WTC11 (cell line): ENCODE measurements around the gene RABEP2. TPM values are rescaled to one million over a fixed set of nuclear protein-coding genes. Genes with fewer than 3 reads are reported as not detected.

ENCODE experiments used
- ATAC-seq: fragments of 200-7000 bp; cut with Tn5 transposase; 2 replicates; pipeline ENCODE4 v1.10.0; 2021; ENCODE audit warnings: mild to moderate bottlenecking, moderate library complexity
- CTCF ChIA-PET: fragments of 300-600 bp; sonication (Branson Sonifier 250); formaldehyde crosslinking; loops from one replicate; lab custom pipeline; 2021; ENCODE audit warnings: antibody characterized with exemption; lab: Charles Lee
- POLR2A ChIA-PET: fragments of 350-600 bp; sonication (Branson Sonifier 250); formaldehyde crosslinking; loops from one replicate; lab custom pipeline; 2021; ENCODE audit warnings: antibody characterized with exemption; lab: Charles Lee
- DNase-seq: peaks from one replicate; pipeline ENCODE4 v3.0.0; 2021; ENCODE audit warnings: low spot score
- H3K27ac Mint-ChIP-seq: 2 replicates; pipeline ENCODE4 v1.8.0; 2021; ENCODE audit warnings: mixed read lengths
- H3K27me3 Mint-ChIP-seq: 2 replicates; pipeline ENCODE4 v1.8.0; 2021; ENCODE audit warnings: low read depth, mild to moderate bottlenecking, moderate library complexity, mixed read lengths
- H3K36me3 Mint-ChIP-seq: 2 replicates; pipeline ENCODE4 v1.8.0; 2021; ENCODE audit warnings: mixed read lengths
- H3K4me1 Mint-ChIP-seq: 2 replicates; pipeline ENCODE4 v1.8.0; 2022; ENCODE audit warnings: mixed read lengths
- H3K4me3 Mint-ChIP-seq: 2 replicates; pipeline ENCODE4 v1.8.0; 2021; ENCODE audit warnings: mild to moderate bottlenecking, moderate library complexity, mixed read lengths
- H3K9me3 Mint-ChIP-seq: 2 replicates; pipeline ENCODE4 v1.8.0; 2021; ENCODE audit warnings: mixed read lengths
- ARID4B ChIP-seq: sonication (generic); formaldehyde crosslinking; IDR thresholded peaks from 2 replicates; pipeline ENCODE4 v1.8.0; 2023; ENCODE audit warnings: missing genetic modification reagents, mild to moderate bottlenecking, borderline replicate concordance
- ATF1 ChIP-seq: sonication (generic); formaldehyde crosslinking; IDR thresholded peaks from 2 replicates; pipeline ENCODE4 v1.8.1; 2023; ENCODE audit warnings: mild to moderate bottlenecking, moderate library complexity, missing genetic modification reagents
- E2F4 ChIP-seq: sonication (generic); formaldehyde crosslinking; IDR thresholded peaks from 2 replicates; pipeline ENCODE4 v1.8.1; 2022; ENCODE audit warnings: low read depth, mild to moderate bottlenecking, moderate library complexity, missing genetic modification reagents, borderline replicate concordance
- E2F5 ChIP-seq: sonication (generic); formaldehyde crosslinking; IDR thresholded peaks from 2 replicates; pipeline ENCODE4 v1.8.1; 2022; ENCODE audit warnings: mild to moderate bottlenecking, moderate library complexity, missing genetic modification reagents
- ELF4 ChIP-seq: sonication (generic); formaldehyde crosslinking; IDR thresholded peaks from 2 replicates; pipeline ENCODE4 v1.8.1; 2022; ENCODE audit warnings: low read depth, mild to moderate bottlenecking, moderate library complexity, missing genetic modification reagents
- FOXK1 ChIP-seq: sonication (generic); formaldehyde crosslinking; IDR thresholded peaks from 2 replicates; pipeline ENCODE4 v1.8.0; 2022; ENCODE audit warnings: mild to moderate bottlenecking, moderate library complexity, missing genetic modification reagents
- GABPB1 ChIP-seq: sonication (generic); formaldehyde crosslinking; IDR thresholded peaks from 2 replicates; pipeline ENCODE4 v1.8.1; 2023; ENCODE audit warnings: mild to moderate bottlenecking, missing genetic modification reagents
- GTF2I ChIP-seq: fragments of 250-450 bp; sonication (Bioruptor Pico); conservative IDR thresholded peaks from 2 replicates; pipeline ENCODE4 v1.4.0; 2021; ENCODE audit warnings: mild to moderate bottlenecking
- HMGXB4 ChIP-seq: sonication (generic); formaldehyde crosslinking; IDR thresholded peaks from 2 replicates; pipeline ENCODE4 v1.8.1; 2023; ENCODE audit warnings: mild to moderate bottlenecking, moderate library complexity, missing genetic modification reagents
- IRF2 ChIP-seq: sonication (generic); formaldehyde crosslinking; IDR thresholded peaks from 2 replicates; pipeline ENCODE4 v1.8.0; 2022; ENCODE audit warnings: low read depth, missing genetic modification reagents, borderline replicate concordance
- MLX ChIP-seq: sonication (generic); formaldehyde crosslinking; IDR thresholded peaks from 2 replicates; pipeline ENCODE4 v1.8.1; 2023; ENCODE audit warnings: mild to moderate bottlenecking, missing genetic modification reagents, moderate library complexity
- ZNF121 ChIP-seq: sonication (generic); formaldehyde crosslinking; IDR thresholded peaks from 2 replicates; pipeline ENCODE4 v1.8.0; 2023; ENCODE audit warnings: missing genetic modification reagents
- ZNF425 ChIP-seq: fragments of 250-450 bp; sonication (Bioruptor Pico); conservative IDR thresholded peaks from 2 replicates; pipeline ENCODE4 v1.9.0; 2021; ENCODE audit warnings: mild to moderate bottlenecking
- total RNA-seq: library from RNA; stranded (reverse); gene quantifications from 3 replicates; pipeline ENCODE4 v1.2.3, GENCODE V29; 2021
- TF ChIP-seq, protein P1 (sequence below): sonication (generic); formaldehyde crosslinking; IDR thresholded peaks from 2 replicates; pipeline ENCODE4 v1.8.1; 2023; ENCODE audit warnings: mild to moderate bottlenecking, missing genetic modification reagents, moderate library complexity
- TF ChIP-seq, protein P2 (sequence below): fragments of 250-450 bp; sonication (Bioruptor Pico); IDR thresholded peaks from 2 replicates; pipeline ENCODE4 v1.9.0; 2021; ENCODE audit warnings: mild to moderate bottlenecking, borderline replicate concordance
- TF ChIP-seq, protein P3 (sequence below): fragments of 200-600 bp; IDR thresholded peaks from 2 replicates; pipeline ENCODE4 v1.8.0; 2022; ENCODE audit warnings: antibody characterized with exemption

The RABEP2 gene
- total RNA-seq, 1 experiment from 2014 or later: 24.0 TPM

GRCh38 chr16:28935346-28935745, 10.3 kb upstream of the RABEP2 start (continued):
- TF ChIP-seq HMGXB4 (CRISPR knock-in tag): no peak
- no peak for TF ChIP-seq ELF4 (CRISPR knock-in tag)
- no peak for TF ChIP-seq GTF2I (CRISPR knock-in tag)

GRCh38 chr16:28933171-28933570, 8.1 kb upstream of the RABEP2 start:
- H3K4me3 Mint-ChIP-seq: no peak overlapping the region
- H3K36me3 Mint-ChIP-seq: no peaks in the 10 kb centered on the region
- ATAC-seq (no peak), DNase-seq (no peak)
- H3K27ac Mint-ChIP-seq: no peak overlapping the region
- H3K4me1 Mint-ChIP-seq: peaks cover 8% of the 10 kb centered on the region
- POLR2A ChIA-PET: interaction anchor here (0.5 kb wide), 1 partner anchor 8 kb away, joined by 4 read pairs; no protein-coding TSS in a partner anchor
- CTCF ChIA-PET: interaction anchor here (0.9 to 1.7 kb wide), 3 partner anchors 8 to 12 kb away, joined by 3 to 10 read pairs (median 5); partner anchors contain the start of gene RABEP2
- no peaks in the 10 kb centered on the region for H3K9me3 Mint-ChIP-seq
- H3K27me3 Mint-ChIP-seq: peaks cover 14% of the 10 kb centered on the region
- TF ChIP-seq, protein P1, sequence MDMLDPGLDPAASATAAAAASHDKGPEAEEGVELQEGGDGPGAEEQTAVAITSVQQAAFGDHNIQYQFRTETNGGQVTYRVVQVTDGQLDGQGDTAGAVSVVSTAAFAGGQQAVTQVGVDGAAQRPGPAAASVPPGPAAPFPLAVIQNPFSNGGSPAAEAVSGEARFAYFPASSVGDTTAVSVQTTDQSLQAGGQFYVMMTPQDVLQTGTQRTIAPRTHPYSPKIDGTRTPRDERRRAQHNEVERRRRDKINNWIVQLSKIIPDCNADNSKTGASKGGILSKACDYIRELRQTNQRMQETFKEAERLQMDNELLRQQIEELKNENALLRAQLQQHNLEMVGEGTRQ (CRISPR knock-in tag): no peak
- TF ChIP-seq, protein P2, sequence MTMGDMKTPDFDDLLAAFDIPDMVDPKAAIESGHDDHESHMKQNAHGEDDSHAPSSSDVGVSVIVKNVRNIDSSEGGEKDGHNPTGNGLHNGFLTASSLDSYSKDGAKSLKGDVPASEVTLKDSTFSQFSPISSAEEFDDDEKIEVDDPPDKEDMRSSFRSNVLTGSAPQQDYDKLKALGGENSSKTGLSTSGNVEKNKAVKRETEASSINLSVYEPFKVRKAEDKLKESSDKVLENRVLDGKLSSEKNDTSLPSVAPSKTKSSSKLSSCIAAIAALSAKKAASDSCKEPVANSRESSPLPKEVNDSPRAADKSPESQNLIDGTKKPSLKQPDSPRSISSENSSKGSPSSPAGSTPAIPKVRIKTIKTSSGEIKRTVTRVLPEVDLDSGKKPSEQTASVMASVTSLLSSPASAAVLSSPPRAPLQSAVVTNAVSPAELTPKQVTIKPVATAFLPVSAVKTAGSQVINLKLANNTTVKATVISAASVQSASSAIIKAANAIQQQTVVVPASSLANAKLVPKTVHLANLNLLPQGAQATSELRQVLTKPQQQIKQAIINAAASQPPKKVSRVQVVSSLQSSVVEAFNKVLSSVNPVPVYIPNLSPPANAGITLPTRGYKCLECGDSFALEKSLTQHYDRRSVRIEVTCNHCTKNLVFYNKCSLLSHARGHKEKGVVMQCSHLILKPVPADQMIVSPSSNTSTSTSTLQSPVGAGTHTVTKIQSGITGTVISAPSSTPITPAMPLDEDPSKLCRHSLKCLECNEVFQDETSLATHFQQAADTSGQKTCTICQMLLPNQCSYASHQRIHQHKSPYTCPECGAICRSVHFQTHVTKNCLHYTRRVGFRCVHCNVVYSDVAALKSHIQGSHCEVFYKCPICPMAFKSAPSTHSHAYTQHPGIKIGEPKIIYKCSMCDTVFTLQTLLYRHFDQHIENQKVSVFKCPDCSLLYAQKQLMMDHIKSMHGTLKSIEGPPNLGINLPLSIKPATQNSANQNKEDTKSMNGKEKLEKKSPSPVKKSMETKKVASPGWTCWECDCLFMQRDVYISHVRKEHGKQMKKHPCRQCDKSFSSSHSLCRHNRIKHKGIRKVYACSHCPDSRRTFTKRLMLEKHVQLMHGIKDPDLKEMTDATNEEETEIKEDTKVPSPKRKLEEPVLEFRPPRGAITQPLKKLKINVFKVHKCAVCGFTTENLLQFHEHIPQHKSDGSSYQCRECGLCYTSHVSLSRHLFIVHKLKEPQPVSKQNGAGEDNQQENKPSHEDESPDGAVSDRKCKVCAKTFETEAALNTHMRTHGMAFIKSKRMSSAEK: no peak
- TF ChIP-seq IRF2 (CRISPR knock-in tag): no peak
- TF ChIP-seq MLX: no peak
- TF ChIP-seq ZNF425: no peak
- no peak for TF ChIP-seq ATF1
- TF ChIP-seq GTF2I (CRISPR knock-in tag): no peak
- no peak for TF ChIP-seq FOXK1 (CRISPR knock-in tag)
- TF ChIP-seq ARID4B: no peak
- no peak for TF ChIP-seq GABPB1
- TF ChIP-seq E2F5 (CRISPR knock-in tag): no peak
- no peak for TF ChIP-seq E2F4 (CRISPR knock-in tag)
- TF ChIP-seq, protein P3, sequence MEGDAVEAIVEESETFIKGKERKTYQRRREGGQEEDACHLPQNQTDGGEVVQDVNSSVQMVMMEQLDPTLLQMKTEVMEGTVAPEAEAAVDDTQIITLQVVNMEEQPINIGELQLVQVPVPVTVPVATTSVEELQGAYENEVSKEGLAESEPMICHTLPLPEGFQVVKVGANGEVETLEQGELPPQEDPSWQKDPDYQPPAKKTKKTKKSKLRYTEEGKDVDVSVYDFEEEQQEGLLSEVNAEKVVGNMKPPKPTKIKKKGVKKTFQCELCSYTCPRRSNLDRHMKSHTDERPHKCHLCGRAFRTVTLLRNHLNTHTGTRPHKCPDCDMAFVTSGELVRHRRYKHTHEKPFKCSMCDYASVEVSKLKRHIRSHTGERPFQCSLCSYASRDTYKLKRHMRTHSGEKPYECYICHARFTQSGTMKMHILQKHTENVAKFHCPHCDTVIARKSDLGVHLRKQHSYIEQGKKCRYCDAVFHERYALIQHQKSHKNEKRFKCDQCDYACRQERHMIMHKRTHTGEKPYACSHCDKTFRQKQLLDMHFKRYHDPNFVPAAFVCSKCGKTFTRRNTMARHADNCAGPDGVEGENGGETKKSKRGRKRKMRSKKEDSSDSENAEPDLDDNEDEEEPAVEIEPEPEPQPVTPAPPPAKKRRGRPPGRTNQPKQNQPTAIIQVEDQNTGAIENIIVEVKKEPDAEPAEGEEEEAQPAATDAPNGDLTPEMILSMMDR: no peak
- no peak for TF ChIP-seq ZNF121 (CRISPR knock-in tag)
